Measurements from ENCODE around the gene CAST.
A peak's percentile ranks its signal among the peaks of the same experiment; 100 is the strongest.

Gene CAST

DNA sequence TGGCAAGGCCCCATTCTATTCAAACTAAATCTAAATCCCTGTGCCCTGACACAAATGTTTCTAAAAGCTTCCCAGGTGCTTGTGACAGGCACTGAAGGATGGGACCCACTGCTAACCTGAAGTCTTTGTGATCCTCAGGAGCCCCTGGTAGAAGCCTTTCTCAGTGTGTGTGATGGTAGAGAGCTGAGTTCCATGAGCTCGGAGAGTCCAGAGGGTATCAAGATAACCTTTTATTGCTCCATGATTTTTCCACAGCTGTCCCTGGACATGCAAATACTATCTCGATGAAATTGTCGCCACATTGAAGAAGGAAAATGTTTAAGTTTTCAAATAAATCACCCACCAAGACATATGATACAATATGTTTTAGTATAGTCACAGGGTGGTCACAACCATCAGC lies 7.7 kb downstream of the CAST start:
- DNase-seq (ENCODE audit: insufficient read length, low spot score) = no peak
- FAIRE-seq = no peak

DNA sequence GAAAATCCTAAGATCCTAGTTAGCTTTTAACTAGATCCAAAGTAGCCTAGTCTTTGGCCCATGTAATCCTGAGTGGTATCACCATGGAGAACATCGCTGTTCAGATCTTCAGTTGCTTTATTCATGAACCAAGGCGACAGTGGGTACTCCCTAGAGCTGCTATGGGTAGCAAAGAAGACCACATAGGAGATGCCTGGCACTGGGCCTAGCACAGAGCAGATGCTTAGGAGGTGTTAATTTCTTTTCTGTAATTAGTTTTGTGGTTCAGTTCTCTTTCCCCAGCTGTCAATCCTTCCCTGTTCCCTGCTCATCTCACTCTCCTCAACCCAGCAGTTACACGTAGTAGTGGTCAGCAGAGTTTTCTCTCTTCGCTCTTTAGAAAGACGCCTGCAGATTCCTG lies 9.3 kb downstream of the CAST start:
- DNase-seq (ENCODE audit: insufficient read length, low spot score) (no peak), FAIRE-seq (no peak)

DNA sequence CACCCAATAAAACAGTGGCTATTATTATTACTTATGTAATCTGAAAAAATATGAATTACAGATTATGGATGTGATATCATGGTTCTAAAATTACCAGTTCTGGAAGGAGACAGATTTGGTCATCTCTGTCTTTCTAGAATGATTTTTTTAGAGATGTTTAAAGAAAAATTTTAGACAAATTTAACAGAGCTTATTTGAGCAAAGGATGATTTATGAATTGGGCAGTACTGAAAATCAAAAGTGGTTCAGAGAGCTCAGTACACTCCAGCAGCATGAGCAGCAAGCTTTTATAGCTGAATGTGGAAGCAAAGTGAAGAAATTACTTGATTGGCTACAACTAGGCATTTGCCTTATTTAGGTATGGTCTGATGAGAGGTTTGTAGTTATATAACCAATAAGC lies 11.0 kb downstream of the CAST start:
- FAIRE-seq (no peak), DNase-seq (ENCODE audit: insufficient read length, low spot score) (no peak)

GRCh38 chr5:96675882-96676281 lies 13.7 kb downstream of the CAST start:
- DNase-seq (ENCODE audit: insufficient read length, low spot score) = no peak
- no peak for FAIRE-seq

DNA sequence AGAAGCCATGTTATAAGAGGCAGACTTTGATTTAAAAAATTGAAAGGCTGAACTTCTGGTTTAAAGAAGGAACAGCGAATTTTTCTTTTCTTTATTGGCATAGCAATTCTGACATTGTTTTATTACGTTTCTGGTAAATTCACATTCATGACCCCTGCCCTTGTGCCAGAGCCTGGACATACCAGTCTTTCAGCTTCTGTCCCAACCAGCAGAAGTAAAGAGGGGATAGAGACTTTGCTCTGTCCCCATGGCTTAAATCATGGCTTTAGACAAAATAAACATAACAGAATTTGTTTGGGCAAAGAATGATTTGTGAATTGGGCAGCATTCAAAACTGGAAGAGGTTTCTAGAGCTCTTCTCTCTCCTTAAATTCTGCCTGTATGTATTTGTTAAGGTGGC lies 15.3 kb downstream of the CAST start:
- DNase-seq (ENCODE audit: insufficient read length, low spot score) (no peak), FAIRE-seq (no peak)

DNA sequence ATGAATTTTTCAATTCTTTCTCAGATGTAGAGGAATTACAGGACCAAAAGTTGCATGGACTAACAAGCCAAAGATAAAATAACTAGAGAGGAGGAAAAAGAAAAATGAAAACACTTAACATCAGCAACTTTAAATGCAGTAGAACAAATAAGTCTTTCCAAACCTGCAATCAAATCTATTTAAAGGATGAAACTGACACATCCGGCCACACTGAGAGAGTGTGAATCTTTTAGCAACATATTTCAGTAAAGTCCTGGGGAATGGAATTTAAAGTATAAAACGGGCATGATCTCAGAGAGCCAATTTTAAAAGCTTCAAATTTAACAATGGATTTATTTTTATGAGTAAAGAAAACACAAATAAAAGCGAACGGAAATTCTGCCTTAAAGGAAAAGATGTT lies 17.1 kb downstream of the CAST start:
- FAIRE-seq = peak; percentile 14
- DNase-seq (ENCODE audit: insufficient read length, low spot score) = no peak

- DNase-seq (ENCODE audit: insufficient read length, low spot score) (no peak), FAIRE-seq (no peak)
Observed at GRCh38 chr5:96680759-96681470, 18.7 kb downstream of the CAST start.

GRCh38 chr5:96683392-96683791 lies 21.2 kb downstream of the CAST start:
- no peak for DNase-seq (ENCODE audit: insufficient read length, low spot score)
- no peak for FAIRE-seq

- DNase-seq (ENCODE audit: insufficient read length, low spot score) (no peak), FAIRE-seq (no peak)
Observed at GRCh38 chr5:96683810-96684209, 21.6 kb downstream of the CAST start.

DNA sequence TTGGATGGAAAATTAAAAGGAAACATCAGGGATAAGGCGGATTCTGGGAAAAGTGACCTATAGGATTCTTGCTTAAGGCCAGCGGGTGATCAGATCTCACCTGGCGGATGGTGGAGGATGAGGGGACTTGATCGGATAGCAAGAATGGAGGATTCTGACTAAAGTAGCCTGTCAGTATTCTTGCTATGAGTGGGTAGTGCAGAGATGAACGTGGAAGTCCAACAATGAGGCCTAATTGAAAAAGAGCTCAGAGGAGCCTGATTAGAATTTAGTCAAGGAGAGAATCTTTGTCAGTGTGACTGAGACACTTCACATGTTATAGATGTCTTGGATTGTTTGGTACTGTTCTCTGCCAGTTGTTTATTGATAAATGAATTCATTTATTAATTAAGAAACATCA lies 24.9 kb downstream of the CAST start:
- no peak for DNase-seq (ENCODE audit: insufficient read length, low spot score)
- FAIRE-seq = no peak

GRCh38 chr5:96687812-96688453 lies 25.8 kb downstream of the CAST start:
- peak; percentile 78 for FAIRE-seq
- peak; percentile 9 for DNase-seq (ENCODE audit: insufficient read length, low spot score)

DNA sequence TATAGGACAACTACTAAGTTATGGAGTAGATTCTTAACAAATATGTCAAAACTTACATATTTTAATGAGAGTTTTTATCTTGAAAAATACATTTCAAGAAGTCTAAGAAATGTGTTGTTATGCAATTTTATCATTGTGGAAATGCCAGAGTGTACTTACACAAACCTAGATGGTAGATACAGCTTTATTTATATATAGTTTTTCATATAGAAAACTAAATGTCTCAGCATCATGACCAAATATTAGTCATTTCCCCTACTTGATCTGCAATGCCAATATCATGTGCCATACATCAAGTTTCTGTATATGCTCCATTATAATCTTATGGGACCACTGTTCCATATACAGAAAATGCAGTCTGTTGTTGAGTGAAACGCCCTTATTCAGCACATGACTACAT lies 28.7 kb downstream of the CAST start:
- no peak for DNase-seq (ENCODE audit: insufficient read length, low spot score)
- FAIRE-seq = no peak

DNA sequence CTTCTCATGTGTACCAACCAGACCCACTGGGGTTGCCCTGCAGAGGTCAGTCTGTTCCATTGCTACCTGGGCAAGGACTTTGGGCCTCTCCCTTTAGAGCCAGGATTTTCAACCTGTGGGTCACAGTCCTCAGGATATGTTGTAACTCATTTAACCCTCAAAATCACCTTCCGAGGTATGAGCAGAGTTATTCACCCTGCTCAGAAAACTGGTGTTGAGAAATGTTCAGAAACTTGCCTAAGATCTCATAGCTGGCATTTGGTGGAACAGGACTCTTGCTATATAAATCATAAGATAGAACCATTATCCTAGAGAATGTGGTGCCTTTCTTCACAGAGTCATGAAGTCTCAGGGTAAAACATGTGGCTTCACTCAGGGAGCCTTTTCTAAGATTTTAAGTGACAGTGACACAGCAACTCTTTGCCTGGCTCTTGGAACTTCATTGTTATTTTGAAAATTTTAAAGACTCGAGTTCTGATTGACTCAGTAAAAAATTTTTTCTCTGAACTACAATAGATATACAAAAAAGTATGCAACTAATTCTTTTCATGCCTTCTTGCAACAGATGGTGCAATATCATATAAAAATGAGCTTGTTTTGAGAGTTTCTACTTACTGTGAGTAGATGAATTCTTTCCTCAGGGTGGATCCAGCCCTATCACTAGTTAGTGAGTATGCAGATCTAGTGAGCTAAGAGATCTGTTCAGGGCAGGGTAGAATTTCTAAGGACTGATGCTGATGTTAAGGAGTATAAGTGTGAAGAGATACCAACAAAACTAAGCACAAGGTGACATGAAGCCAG lies 29.5 kb downstream of the CAST start:
- FAIRE-seq (no peak), DNase-seq (ENCODE audit: insufficient read length, low spot score) (no peak)

DNA sequence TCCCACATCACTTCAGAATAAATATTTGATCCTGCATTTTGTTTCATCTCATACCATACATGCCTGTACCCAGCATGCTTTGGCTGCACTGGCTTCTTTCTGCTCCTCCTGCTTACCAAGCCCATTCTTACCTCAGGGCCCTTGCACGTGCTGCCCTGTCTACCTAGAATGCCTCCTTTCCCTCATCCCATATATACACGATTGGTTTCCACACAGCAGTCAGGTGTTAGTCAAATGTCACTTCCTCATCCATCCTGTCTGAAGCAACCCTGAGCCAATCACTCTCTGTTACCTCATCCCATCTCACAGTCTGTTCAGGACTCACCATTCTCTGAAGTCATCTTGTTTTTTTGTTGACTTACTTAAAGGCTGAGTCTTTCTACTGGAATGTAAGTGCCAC lies 30.3 kb downstream of the CAST start:
- no peak for FAIRE-seq

GRCh38 chr5:96699186-96699820 lies 37.1 kb downstream of the CAST start:
- no peak for DNase-seq (ENCODE audit: insufficient read length, low spot score)
- FAIRE-seq = no peak

More for the DNA sequence above, 30.3 kb downstream of the CAST start:
- no peak for DNase-seq (ENCODE audit: insufficient read length, low spot score)

DNA sequence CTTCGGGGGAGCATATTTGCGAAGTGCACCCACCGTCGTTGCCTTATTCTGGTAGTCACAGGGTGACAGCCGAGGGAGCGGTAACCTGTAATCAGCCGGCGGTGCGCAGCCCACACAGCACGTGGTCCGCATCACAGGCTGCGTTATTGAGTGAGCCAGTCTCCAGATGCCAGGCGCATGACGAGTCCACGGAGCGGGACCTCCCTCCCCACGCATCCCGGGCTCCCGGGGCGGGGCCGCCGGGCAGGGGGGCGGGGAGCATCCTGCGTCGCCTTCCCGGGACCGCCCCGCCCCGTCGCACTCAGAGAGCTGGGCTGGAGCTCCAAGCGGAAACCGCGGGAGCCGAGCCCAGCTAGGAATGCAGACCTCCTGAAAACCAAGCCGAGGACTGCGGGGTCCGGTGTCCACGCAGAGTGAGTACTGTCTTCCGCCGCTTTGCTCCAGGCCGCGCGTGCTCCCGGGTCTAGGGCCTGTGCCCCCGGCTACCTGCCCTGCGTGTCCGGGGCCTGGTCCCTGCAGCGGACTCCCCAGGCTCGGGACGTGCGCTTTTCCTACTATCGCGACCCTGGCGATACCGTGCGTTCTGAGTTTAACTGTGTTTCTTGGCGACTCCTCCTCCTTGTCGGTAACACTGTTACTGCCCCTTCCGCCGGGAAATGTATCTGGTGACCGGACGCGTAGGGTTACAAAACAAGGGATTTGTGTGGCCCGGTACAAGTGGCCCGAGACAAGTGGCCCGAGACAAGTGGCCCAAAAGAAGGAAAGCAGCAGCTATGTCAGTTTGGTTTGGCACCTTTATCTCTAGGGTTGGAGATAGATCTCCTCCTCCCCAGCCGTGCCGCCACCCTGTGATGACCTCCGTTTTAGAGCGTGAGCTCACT lies 40.6 kb downstream of the CAST start:
- DNase-seq (ENCODE audit: insufficient read length, low spot score) = peak; percentile 36
- FAIRE-seq = peak; percentile 23

DNA sequence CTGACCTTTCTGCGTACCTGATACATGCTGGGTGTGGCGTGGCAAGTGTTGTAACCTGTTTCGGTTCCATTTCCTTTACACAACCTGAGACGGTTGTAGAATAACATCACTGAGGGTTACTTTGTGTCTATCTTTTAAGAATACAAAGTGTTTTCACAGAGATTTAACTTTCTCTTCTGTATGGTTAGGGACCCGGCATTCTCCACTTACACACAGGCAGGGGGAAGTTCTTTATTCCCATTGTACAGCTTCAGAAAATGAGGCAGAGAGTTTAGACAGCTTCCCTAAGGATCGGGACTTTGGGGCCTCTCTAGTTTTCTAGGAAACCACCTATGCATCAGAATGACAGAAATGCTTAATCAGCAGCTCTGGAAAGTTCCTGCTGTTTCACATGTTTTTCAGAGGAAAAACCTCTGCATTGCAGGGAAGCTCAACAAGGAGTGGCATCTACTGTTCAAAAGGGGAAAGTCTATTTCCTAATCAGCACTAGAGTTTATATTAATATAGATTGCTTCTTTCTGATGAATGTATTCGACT lies 41.3 kb downstream of the CAST start:
- DNase-seq (ENCODE audit: insufficient read length, low spot score) (peak; percentile 17), FAIRE-seq (peak; percentile 92)

DNA sequence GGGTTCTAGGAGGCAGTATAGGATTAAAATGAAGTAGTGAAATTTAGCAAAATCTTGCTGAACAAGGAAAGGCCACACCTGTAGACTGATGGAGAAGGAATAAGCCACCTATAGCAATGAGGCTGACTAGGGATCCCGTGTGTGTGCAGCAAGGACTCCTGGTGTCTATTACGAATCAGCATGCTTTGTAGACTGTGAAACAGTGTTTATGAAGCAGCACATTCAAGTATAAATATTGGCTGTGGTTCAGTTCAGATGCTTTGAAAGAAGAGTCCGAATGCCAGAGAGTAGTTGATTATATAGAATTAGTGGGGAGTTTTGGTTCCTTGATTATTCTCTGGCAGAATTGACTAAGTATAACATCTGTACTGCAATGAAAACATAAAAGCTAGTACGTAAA lies 41.8 kb downstream of the CAST start:
- no peak for DNase-seq (ENCODE audit: insufficient read length, low spot score)
- FAIRE-seq = no peak

DNA sequence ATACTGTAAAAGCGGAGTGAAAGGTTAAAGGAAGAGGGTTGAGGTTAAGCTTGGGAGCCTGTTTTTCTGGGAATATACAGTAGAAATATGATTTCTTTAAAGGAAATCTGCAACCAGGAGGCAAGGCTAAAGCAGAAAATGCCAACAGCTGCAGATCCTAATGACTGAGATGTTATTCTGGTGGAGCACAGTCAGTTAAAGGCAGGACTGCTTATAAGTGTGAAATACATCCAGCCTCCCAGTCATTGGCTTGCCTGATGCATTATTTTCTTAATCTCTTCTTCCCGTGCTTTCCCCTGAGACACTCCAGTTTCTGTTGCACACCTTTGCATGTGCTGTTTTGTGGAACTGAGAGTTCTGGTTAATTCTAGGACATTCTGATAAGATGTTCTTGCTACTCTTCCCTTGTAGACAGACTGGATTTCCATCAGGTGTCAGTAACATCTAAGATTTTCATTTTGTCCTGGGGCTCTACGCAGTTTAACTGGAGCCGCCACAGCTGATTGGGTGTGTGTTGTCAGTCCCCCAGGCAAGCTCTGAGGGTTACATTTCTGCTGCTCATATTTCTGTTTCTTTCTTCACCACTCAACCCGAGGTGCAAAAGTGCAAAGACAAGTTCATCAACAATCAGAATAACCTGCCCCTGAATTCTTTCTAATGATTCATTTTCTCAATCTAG lies 44.4 kb downstream of the CAST start:
- DNase-seq (ENCODE audit: insufficient read length, low spot score) (no peak), FAIRE-seq (no peak)

- no peak for DNase-seq (ENCODE audit: insufficient read length, low spot score)
- FAIRE-seq = no peak
Observed at GRCh38 chr5:96708600-96708999, 46.4 kb downstream of the CAST start.
